K562 treated with DMSO at 1 percent for 48 hours (cell line): ENCODE data around the gene WDFY1. TPM values are rescaled to one million over a fixed set of nuclear protein-coding genes. Genes with fewer than 3 reads are reported as not detected.

Experiments used
- total RNA-seq: library from RNA; unstranded; fragments of 300-600 nt; gene quantifications from 2 replicates; pipeline ENCODE4 v1.2.3, GENCODE V29; 2022; ENCODE audit warnings: low replicate concordance; ENCODE audit errors: extremely low read depth

Gene WDFY1
- total RNA-seq, result not detected in 2 replicates

GRCh38 chr2:223944703-223945531 lies at the start of gene WDFY1:
Gene WDFY1, minus strand, starts transcription at chr2:223945335. Its CDS starts 51 bp downstream, at chr2:223945284.

GRCh38 chr2:223957092-223957851 lies 12.1 kb upstream of the WDFY1 start, which contains the start of gene MRPL44:
Gene MRPL44, plus strand, starts transcription at chr2:223957463. Its CDS starts 10 bp downstream, at chr2:223957473.

GRCh38 chr2:223837287-223838061 lies 107.7 kb downstream of the WDFY1 start, which contains the start of gene AP1S3:
Gene AP1S3, minus strand, starts transcription at chr2:223837582. Its CDS starts 132 bp downstream, at chr2:223837450.

Other genes starting within 250 kb of the WDFY1 start
- gene AP1S3, start 107.8 kb downstream of the WDFY1 start, total RNA-seq, result not detected in 2 replicates
- not detected in 2 replicates for gene MRPL44, start 12.1 kb upstream of the WDFY1 start, total RNA-seq
- gene SERPINE2, start 94.0 kb upstream of the WDFY1 start, total RNA-seq, result not detected in 2 replicates